GM23338 (cell line): ENCODE measurements around the gene CDHR2.

ENCODE experiments used
- CREB1 ChIP-seq: fragments of 250-450 bp; sonication (Bioruptor Pico); IDR thresholded peaks from 2 replicates; pipeline ENCODE4 v1.5.0; 2020; ENCODE audit warnings: low read depth, mild to moderate bottlenecking, moderate library complexity
- CTCF ChIP-seq, 2 experiments: fragments of 200-600 bp in 1 of 2; sonication (generic) in 1 of 2; conservative IDR thresholded peaks; 2 replicates each; pipeline versions ENCODE4 v1.5.1 to v1.6.1; 2016 to 2017; ENCODE audit warnings: antibody characterized with exemption in 2 of 2, low read depth in 2 of 2, mild to moderate bottlenecking in 2 of 2, moderate library complexity in 1 of 2
- EZH2 ChIP-seq: fragments of 200-600 bp; sonication (generic); IDR thresholded peaks from one replicate; pipeline ENCODE4 v1.8.0; 2017; ENCODE audit warnings: antibody characterized with exemption, mild to moderate bottlenecking, low read depth; ENCODE audit not compliant: unreplicated experiment
- JUNB ChIP-seq: IDR thresholded peaks from one replicate; pipeline ENCODE4 v1.6.1; 2016; ENCODE audit warnings: antibody characterized with exemption; ENCODE audit not compliant: unreplicated experiment
- NANOG ChIP-seq: IDR thresholded peaks from 2 replicates; pipeline ENCODE4 v1.6.1; 2016; ENCODE audit warnings: antibody characterized with exemption, borderline replicate concordance
- POLR2AphosphoS5 ChIP-seq: IDR thresholded peaks from 2 replicates; pipeline ENCODE4 v1.6.1; 2016; ENCODE audit warnings: antibody characterized with exemption, low read depth
- ZNF331 ChIP-seq: fragments of 250-450 bp; sonication (Bioruptor Pico); IDR thresholded peaks from 2 replicates; pipeline ENCODE4 v1.5.0; 2020; ENCODE audit warnings: low read depth, mild to moderate bottlenecking, moderate library complexity

- no peak for TF ChIP-seq ZNF331 (CRISPR knock-in tag)
- no peak for TF ChIP-seq NANOG
- TF ChIP-seq CREB1 (CRISPR knock-in tag), result no peak
- no peak for TF ChIP-seq CTCF (conservative IDR thresholded peaks at IDR 0.05; ENCODE audit: low read depth in 2 of 2)
- no peak for TF ChIP-seq JUNB
- no peak for TF ChIP-seq EZH2
- TF ChIP-seq POLR2AphosphoS5, result no peak
Measured at GRCh38 chr5:176526462-176526861, 22.7 kb upstream of the CDHR2 start.
